ENCODE results near the gene GCLM. TPM values are rescaled to one million over a fixed set of nuclear protein-coding genes. Genes with fewer than 3 reads are reported as not detected.
A peak's percentile ranks its signal among the peaks of the same experiment; 100 is the strongest.

GCLM gene
- total and polyA plus RNA-seq, 9 of the 15 experiments (the other 6 are each of a cell fraction or from before 2014, with no cell fraction given), result 9.3 to 71.6 (median 24.5) TPM

- TF ChIP-seq, protein P1, sequence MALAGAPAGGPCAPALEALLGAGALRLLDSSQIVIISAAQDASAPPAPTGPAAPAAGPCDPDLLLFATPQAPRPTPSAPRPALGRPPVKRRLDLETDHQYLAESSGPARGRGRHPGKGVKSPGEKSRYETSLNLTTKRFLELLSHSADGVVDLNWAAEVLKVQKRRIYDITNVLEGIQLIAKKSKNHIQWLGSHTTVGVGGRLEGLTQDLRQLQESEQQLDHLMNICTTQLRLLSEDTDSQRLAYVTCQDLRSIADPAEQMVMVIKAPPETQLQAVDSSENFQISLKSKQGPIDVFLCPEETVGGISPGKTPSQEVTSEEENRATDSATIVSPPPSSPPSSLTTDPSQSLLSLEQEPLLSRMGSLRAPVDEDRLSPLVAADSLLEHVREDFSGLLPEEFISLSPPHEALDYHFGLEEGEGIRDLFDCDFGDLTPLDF (CRISPR knock-in tag; IDR thresholded peaks at IDR 0.05), result peak; percentile 49; the same call in 1 of the 2 replicates
- no peak for TF ChIP-seq ZSCAN29 (IDR thresholded peaks at IDR 0.05)
- TF ChIP-seq, protein P2, sequence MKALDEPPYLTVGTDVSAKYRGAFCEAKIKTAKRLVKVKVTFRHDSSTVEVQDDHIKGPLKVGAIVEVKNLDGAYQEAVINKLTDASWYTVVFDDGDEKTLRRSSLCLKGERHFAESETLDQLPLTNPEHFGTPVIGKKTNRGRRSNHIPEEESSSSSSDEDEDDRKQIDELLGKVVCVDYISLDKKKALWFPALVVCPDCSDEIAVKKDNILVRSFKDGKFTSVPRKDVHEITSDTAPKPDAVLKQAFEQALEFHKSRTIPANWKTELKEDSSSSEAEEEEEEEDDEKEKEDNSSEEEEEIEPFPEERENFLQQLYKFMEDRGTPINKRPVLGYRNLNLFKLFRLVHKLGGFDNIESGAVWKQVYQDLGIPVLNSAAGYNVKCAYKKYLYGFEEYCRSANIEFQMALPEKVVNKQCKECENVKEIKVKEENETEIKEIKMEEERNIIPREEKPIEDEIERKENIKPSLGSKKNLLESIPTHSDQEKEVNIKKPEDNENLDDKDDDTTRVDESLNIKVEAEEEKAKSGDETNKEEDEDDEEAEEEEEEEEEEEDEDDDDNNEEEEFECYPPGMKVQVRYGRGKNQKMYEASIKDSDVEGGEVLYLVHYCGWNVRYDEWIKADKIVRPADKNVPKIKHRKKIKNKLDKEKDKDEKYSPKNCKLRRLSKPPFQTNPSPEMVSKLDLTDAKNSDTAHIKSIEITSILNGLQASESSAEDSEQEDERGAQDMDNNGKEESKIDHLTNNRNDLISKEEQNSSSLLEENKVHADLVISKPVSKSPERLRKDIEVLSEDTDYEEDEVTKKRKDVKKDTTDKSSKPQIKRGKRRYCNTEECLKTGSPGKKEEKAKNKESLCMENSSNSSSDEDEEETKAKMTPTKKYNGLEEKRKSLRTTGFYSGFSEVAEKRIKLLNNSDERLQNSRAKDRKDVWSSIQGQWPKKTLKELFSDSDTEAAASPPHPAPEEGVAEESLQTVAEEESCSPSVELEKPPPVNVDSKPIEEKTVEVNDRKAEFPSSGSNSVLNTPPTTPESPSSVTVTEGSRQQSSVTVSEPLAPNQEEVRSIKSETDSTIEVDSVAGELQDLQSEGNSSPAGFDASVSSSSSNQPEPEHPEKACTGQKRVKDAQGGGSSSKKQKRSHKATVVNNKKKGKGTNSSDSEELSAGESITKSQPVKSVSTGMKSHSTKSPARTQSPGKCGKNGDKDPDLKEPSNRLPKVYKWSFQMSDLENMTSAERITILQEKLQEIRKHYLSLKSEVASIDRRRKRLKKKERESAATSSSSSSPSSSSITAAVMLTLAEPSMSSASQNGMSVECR (CRISPR knock-in tag; IDR thresholded peaks at IDR 0.05), result peak; percentile 88
Observed at GRCh38 chr1:93878889-93879586, 30.2 kb downstream of the GCLM start, which contains the start of gene DNTTIP2 (continued).

All from K562 (cell line).